ENCODE measurements around the gene PDCD7.

DNA sequence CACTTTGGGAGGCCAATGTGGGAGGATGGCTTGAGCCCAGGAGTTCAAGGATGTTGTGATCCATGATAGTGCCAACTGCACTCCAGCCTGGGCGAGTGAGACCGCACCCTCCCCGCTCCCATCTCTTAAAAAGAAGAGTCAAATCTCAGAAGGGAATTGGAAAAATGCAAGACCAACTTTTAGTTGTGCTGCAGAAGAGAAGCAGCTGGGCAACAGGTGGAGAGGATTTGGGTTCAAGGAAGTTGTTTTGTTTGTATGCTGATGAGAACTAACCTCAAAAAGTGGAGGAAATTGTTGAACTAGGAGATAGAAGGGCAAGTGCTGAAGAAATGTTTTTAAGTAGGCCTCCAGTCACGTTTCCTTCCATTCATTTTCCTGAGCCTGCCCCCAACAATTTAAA is 12.8 kb upstream of the PDCD7 start:
- TF ChIP-seq, protein P1, sequence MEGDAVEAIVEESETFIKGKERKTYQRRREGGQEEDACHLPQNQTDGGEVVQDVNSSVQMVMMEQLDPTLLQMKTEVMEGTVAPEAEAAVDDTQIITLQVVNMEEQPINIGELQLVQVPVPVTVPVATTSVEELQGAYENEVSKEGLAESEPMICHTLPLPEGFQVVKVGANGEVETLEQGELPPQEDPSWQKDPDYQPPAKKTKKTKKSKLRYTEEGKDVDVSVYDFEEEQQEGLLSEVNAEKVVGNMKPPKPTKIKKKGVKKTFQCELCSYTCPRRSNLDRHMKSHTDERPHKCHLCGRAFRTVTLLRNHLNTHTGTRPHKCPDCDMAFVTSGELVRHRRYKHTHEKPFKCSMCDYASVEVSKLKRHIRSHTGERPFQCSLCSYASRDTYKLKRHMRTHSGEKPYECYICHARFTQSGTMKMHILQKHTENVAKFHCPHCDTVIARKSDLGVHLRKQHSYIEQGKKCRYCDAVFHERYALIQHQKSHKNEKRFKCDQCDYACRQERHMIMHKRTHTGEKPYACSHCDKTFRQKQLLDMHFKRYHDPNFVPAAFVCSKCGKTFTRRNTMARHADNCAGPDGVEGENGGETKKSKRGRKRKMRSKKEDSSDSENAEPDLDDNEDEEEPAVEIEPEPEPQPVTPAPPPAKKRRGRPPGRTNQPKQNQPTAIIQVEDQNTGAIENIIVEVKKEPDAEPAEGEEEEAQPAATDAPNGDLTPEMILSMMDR (IDR thresholded peaks at IDR 0.05 in 8 of 11, conservative IDR thresholded peaks at IDR 0.05 in 3 of 11): no peak
- TF ChIP-seq POLR2A (IDR thresholded peaks at IDR 0.05): no peak
